MCF 10A (cell line): ENCODE measurements around the gene FAM117A. TPM values are rescaled to one million over a fixed set of nuclear protein-coding genes. Genes with fewer than 3 reads are reported as not detected.

ENCODE experiments used
- BruUV-seq: library from RNA; stranded (reverse); fragments of 400-500 nt; replicated peaks from 2 replicates; lab custom pipeline; 2021; lab: Mats Ljungman, UMichigan
- CTCF ChIA-PET: fragments of 300-600 bp; sonication (Branson Sonifier 250); formaldehyde crosslinking; extraction: SDS; loops from one replicate; lab custom pipeline; 2021; ENCODE audit warnings: antibody characterized with exemption, inconsistent platforms; lab: Yijun Ruan, JAX
- POLR2A ChIA-PET: fragments of 300-600, 350-650 bp; sonication (Branson Sonifier 250); formaldehyde crosslinking; extraction: SDS; loops from one replicate; lab custom pipeline; 2020; ENCODE audit warnings: antibody characterized with exemption, inconsistent platforms; lab: Yijun Ruan, JAX
- DNase-seq: peaks from one replicate; pipeline ENCODE4 v3.0.0-alpha.2; 2018; ENCODE audit not compliant: unreplicated experiment
- H3K27ac Mint-ChIP-seq: one replicate; pipeline ENCODE4 v1.8.0; 2022; ENCODE audit warnings: mild to moderate bottlenecking, low read depth, mixed read lengths; ENCODE audit not compliant: unreplicated experiment
- H3K27me3 Mint-ChIP-seq: one replicate; pipeline ENCODE4 v1.8.0; 2022; ENCODE audit warnings: mixed read lengths; ENCODE audit not compliant: insufficient read depth, unreplicated experiment
- H3K36me3 Mint-ChIP-seq: one replicate; pipeline ENCODE4 v1.8.0; 2022; ENCODE audit warnings: mild to moderate bottlenecking, moderate library complexity, mixed read lengths; ENCODE audit not compliant: insufficient read depth, unreplicated experiment
- H3K4me1 Mint-ChIP-seq: one replicate; pipeline ENCODE4 v1.8.0; 2022; ENCODE audit warnings: mixed read lengths; ENCODE audit not compliant: insufficient read depth, unreplicated experiment
- H3K4me3 Mint-ChIP-seq: one replicate; pipeline ENCODE4 v1.8.0; 2022; ENCODE audit warnings: mild to moderate bottlenecking, moderate library complexity, mixed read lengths; ENCODE audit not compliant: unreplicated experiment
- H3K9me3 Mint-ChIP-seq: one replicate; pipeline ENCODE4 v1.8.0; 2022; ENCODE audit warnings: mixed read lengths; ENCODE audit not compliant: unreplicated experiment
- CTCF ChIP-seq: fragments of 200-600 bp; IDR thresholded peaks from one replicate; pipeline ENCODE4 v1.8.0; 2022; ENCODE audit warnings: antibody characterized with exemption, mild to moderate bottlenecking; ENCODE audit not compliant: unreplicated experiment
- intact Hi-C: fragments of 100-400 bp; cut with micrococcal nuclease; formaldehyde crosslinking; loops from 2 replicates; pipeline ENCODE4 v1.14.1; 2022
- total RNA-seq: library from RNA; stranded (reverse); gene quantifications from 2 replicates; pipeline ENCODE4 v1.2.3, GENCODE V29; 2022

FAM117A gene
- total RNA-seq, 1 experiment from 2014 or later, result 2.0 TPM

GRCh38 chr17:49764559-49765180 is 739 bp upstream of the FAM117A start:
- DNase-seq, result no peak
- Mint-ChIP-seq H3K4me1 (peaks cover 6% of the 10 kb centered on the region), H3K4me3 (peak overlapping the region; percentile 80), H3K27me3 (peaks cover 20% of the 10 kb centered on the region), H3K36me3 (no peaks in the 10 kb centered on the region), H3K9me3 (no peaks in the 10 kb centered on the region), H3K27ac (peak overlapping the region; percentile 50)
- POLR2A ChIA-PET, result interaction anchor here (0.6 to 1.4 kb wide), 9 partner anchors 12 to 680 kb away, joined by 3 to 17 read pairs (median 4); partner anchors contain the start of genes KAT7 and SLC35B1
- CTCF ChIA-PET, result interaction anchor here (0.6 to 1.0 kb wide), 3 partner anchors 153 to 208 kb away, joined by 3 read pairs; no protein-coding TSS in a partner anchor
- intact Hi-C loops, result no loop called here
- no TSS peak for BruUV-seq
- TF ChIP-seq CTCF, result no peak

GRCh38 chr17:49762151-49762941 is 1.6 kb downstream of the FAM117A start:
- ChIA-PET CTCF (interaction anchor here (0.5 kb wide), 1 partner anchor 158 kb away, joined by 4 read pairs; no protein-coding TSS in a partner anchor), POLR2A (interaction anchor here (0.7 kb wide), 1 partner anchor 26 kb away, joined by 3 read pairs; the partner anchor contains the start of gene KAT7)
- H3K27me3 Mint-ChIP-seq, result peaks cover 18% of the 10 kb centered on the region
- peaks cover 6% of the 10 kb centered on the region for H3K4me1 Mint-ChIP-seq
- peak overlapping the region; percentile 80 for H3K4me3 Mint-ChIP-seq
- H3K9me3 Mint-ChIP-seq, result no peaks in the 10 kb centered on the region
- H3K36me3 Mint-ChIP-seq, result no peaks in the 10 kb centered on the region
- BruUV-seq, result no TSS peak
- intact Hi-C loops, result no loop called here
- no peak for DNase-seq
- no peak for TF ChIP-seq CTCF
- no peak overlapping the region for H3K27ac Mint-ChIP-seq

- Mint-ChIP-seq H3K36me3 (no peaks in the 10 kb centered on the region), H3K9me3 (no peaks in the 10 kb centered on the region), H3K27ac (no peak overlapping the region), H3K27me3 (peaks cover 5% of the 10 kb centered on the region), H3K4me1 (peaks cover 6% of the 10 kb centered on the region), H3K4me3 (no peak overlapping the region)
- ChIA-PET POLR2A (interaction anchor here (0.6 to 0.7 kb wide), 2 partner anchors 22 to 27 kb away, joined by 3 to 4 read pairs; partner anchors contain the start of gene KAT7), CTCF (interaction anchor here (1.1 kb wide), 1 partner anchor 52 kb away, joined by 3 read pairs; no protein-coding TSS in a partner anchor)
- no TSS peak for BruUV-seq
- TF ChIP-seq CTCF, result no peak
- intact Hi-C loops, result no loop called here
- no peak for DNase-seq
These were observed 2.9 kb downstream of the FAM117A start for GRCh38 chr17:49760932-49761558.
